GM23338 (cell line): ENCODE measurements around the gene SMAD3. TPM values are rescaled to one million over a fixed set of nuclear protein-coding genes. Genes with fewer than 3 reads are reported as not detected.

ENCODE experiments used
- ATAC-seq: fragments of 200-7000 bp; cut with Tn5 transposase; 3 replicates; pipeline ENCODE4 v1.9.1; 2020
- DNase-seq: peaks from one replicate; pipeline ENCODE4 v3.0.0-alpha.2; 2015; ENCODE audit warnings: low spot score
- H2AFZ ChIP-seq: fragments of 200-600 bp; sonication (generic); 2 replicates; pipeline ENCODE4 v1.8.0; 2016; ENCODE audit warnings: antibody characterized with exemption, mild to moderate bottlenecking, moderate library complexity
- H3F3A ChIP-seq: fragments of 200-600 bp; sonication (generic); replicated peaks from 2 replicates; pipeline ENCODE4 v1.8.0; 2017; ENCODE audit warnings: antibody characterized with exemption, mixed run types, low read depth
- H3K27ac ChIP-seq: fragments of 200-600 bp; sonication (generic); 2 replicates; pipeline ENCODE4 v1.6.1; 2016; ENCODE audit warnings: low read depth
- H3K27me3 ChIP-seq: fragments of 200-600 bp; sonication (generic); 2 replicates; pipeline ENCODE4 v1.8.0; 2016; ENCODE audit warnings: mild to moderate bottlenecking, mixed run types, moderate library complexity; ENCODE audit not compliant: insufficient read depth
- H3K36me3 ChIP-seq: fragments of 200-600 bp; sonication (generic); 2 replicates; pipeline ENCODE4 v1.8.0; 2016; ENCODE audit warnings: mild to moderate bottlenecking; ENCODE audit not compliant: insufficient read depth
- H3K4me1 ChIP-seq: fragments of 200-600 bp; sonication (generic); 2 replicates; pipeline ENCODE4 v1.8.0; 2016; ENCODE audit warnings: mild to moderate bottlenecking, moderate library complexity; ENCODE audit not compliant: insufficient read depth
- H3K4me2 ChIP-seq: fragments of 200-600 bp; sonication (generic); 2 replicates; pipeline ENCODE4 v1.7.1; 2017; ENCODE audit warnings: mixed run types
- H3K4me3 ChIP-seq: fragments of 200-600 bp; sonication (generic); 2 replicates; pipeline ENCODE4 v1.6.1; 2016; ENCODE audit warnings: mixed run types
- H3K79me2 ChIP-seq: fragments of 200-600 bp; sonication (generic); replicated peaks from 2 replicates; pipeline ENCODE4 v1.8.0; 2017; ENCODE audit warnings: mild to moderate bottlenecking; ENCODE audit not compliant: insufficient read depth
- H3K9me2 ChIP-seq: fragments of 200-600 bp; sonication (generic); 2 replicates; pipeline ENCODE4 v1.8.0; 2017; ENCODE audit not compliant: insufficient read depth
- H4K20me1 ChIP-seq: fragments of 200-600 bp; sonication (generic); replicated peaks from 2 replicates; pipeline ENCODE4 v1.8.0; 2017; ENCODE audit warnings: mild to moderate bottlenecking; ENCODE audit not compliant: insufficient read depth
- H3K27ac Mint-ChIP-seq: 2 replicates; pipeline ENCODE4 v1.8.0; 2020; ENCODE audit warnings: inconsistent platforms, mild to moderate bottlenecking, moderate library complexity, mixed read lengths
- H3K27me3 Mint-ChIP-seq: 3 replicates; pipeline ENCODE4 v1.8.0; 2022; ENCODE audit warnings: low read depth, mild to moderate bottlenecking, moderate library complexity, mixed read lengths, inconsistent platforms; ENCODE audit not compliant: insufficient read depth, poor library complexity
- H3K36me3 Mint-ChIP-seq: 3 replicates; pipeline ENCODE4 v1.8.0; 2021; ENCODE audit warnings: low read depth, mild to moderate bottlenecking, inconsistent platforms, moderate library complexity, mixed read lengths
- H3K4me1 Mint-ChIP-seq: 3 replicates; pipeline ENCODE4 v1.8.0; 2020; ENCODE audit warnings: mild to moderate bottlenecking, inconsistent platforms, mixed read lengths
- H3K4me3 Mint-ChIP-seq: 3 replicates; pipeline ENCODE4 v1.8.0; 2021; ENCODE audit warnings: moderate library complexity, mild to moderate bottlenecking, inconsistent platforms, mixed read lengths
- H3K9me3 Mint-ChIP-seq: 3 replicates; pipeline ENCODE4 v1.8.0; 2020; ENCODE audit warnings: moderate library complexity, mild to moderate bottlenecking, inconsistent platforms, mixed read lengths
- CREB1 ChIP-seq: fragments of 250-450 bp; sonication (Bioruptor Pico); IDR thresholded peaks from 2 replicates; pipeline ENCODE4 v1.5.0; 2020; ENCODE audit warnings: low read depth, mild to moderate bottlenecking, moderate library complexity
- CTCF ChIP-seq, 2 experiments: fragments of 200-600 bp in 1 of 2; sonication (generic) in 1 of 2; conservative IDR thresholded peaks; 2 replicates each; pipeline versions ENCODE4 v1.5.1 to v1.6.1; 2016 to 2017; ENCODE audit warnings: antibody characterized with exemption in 2 of 2, low read depth in 2 of 2, mild to moderate bottlenecking in 2 of 2, moderate library complexity in 1 of 2
- ETS1 ChIP-seq: IDR thresholded peaks from 2 replicates; pipeline ENCODE4 v1.6.1; 2016; ENCODE audit warnings: antibody characterized with exemption
- EZH2 ChIP-seq: fragments of 200-600 bp; sonication (generic); IDR thresholded peaks from one replicate; pipeline ENCODE4 v1.8.0; 2017; ENCODE audit warnings: antibody characterized with exemption, mild to moderate bottlenecking, low read depth; ENCODE audit not compliant: unreplicated experiment
- EZH2phosphoT487 ChIP-seq: fragments of 200-600 bp; sonication (generic); IDR thresholded peaks from one replicate; pipeline ENCODE4 v1.8.1; 2018; ENCODE audit warnings: antibody characterized with exemption; ENCODE audit not compliant: unreplicated experiment
- JUNB ChIP-seq: IDR thresholded peaks from one replicate; pipeline ENCODE4 v1.6.1; 2016; ENCODE audit warnings: antibody characterized with exemption; ENCODE audit not compliant: unreplicated experiment
- NANOG ChIP-seq: IDR thresholded peaks from 2 replicates; pipeline ENCODE4 v1.6.1; 2016; ENCODE audit warnings: antibody characterized with exemption, borderline replicate concordance
- POLR2AphosphoS5 ChIP-seq: IDR thresholded peaks from 2 replicates; pipeline ENCODE4 v1.6.1; 2016; ENCODE audit warnings: antibody characterized with exemption, low read depth
- REST ChIP-seq: IDR thresholded peaks from one replicate; pipeline ENCODE4 v1.6.1; 2018; ENCODE audit warnings: antibody characterized with exemption; ENCODE audit not compliant: unreplicated experiment
- STAT1 ChIP-seq: IDR thresholded peaks from one replicate; pipeline ENCODE4 v1.6.1; 2016; ENCODE audit warnings: antibody characterized with exemption; ENCODE audit not compliant: unreplicated experiment
- ZNF114 ChIP-seq: fragments of 250-450 bp; sonication (Bioruptor Pico); IDR thresholded peaks from 2 replicates; pipeline ENCODE4 v1.5.0; 2020; ENCODE audit warnings: mild to moderate bottlenecking, moderate library complexity
- ZNF331 ChIP-seq: fragments of 250-450 bp; sonication (Bioruptor Pico); IDR thresholded peaks from 2 replicates; pipeline ENCODE4 v1.5.0; 2020; ENCODE audit warnings: low read depth, mild to moderate bottlenecking, moderate library complexity
- polyA plus RNA-seq: library from polyadenylated mRNA; unstranded; fragments of >200 nt; fragmentation: Nextera tagmentation; extraction: Ambion mirVana; gene quantifications from 2 replicates; pipeline ENCODE4 v1.2.1, GENCODE V29; 2016
- total RNA-seq: library from RNA; depleted of rRNA; stranded (reverse); fragments of >200 nt; shearing (Covaris generic); gene quantifications from 2 replicates; pipeline ENCODE4 v1.2.3, GENCODE V29; 2014

SMAD3 gene
- total and polyA plus RNA-seq, 2 experiments from 2014 or later: 4.9 to 11.6 TPM

- TF ChIP-seq CTCF (conservative IDR thresholded peaks at IDR 0.05; ENCODE audit: low read depth in 2 of 2): no peak
- no peak for TF ChIP-seq ZNF331 (CRISPR knock-in tag)
- TF ChIP-seq STAT1: no peak
- TF ChIP-seq ETS1: no peak
- TF ChIP-seq POLR2AphosphoS5: no peak
- no peak for TF ChIP-seq EZH2
- TF ChIP-seq ZNF114 (CRISPR knock-in tag): no peak
- TF ChIP-seq CREB1: no peak
- no peak for TF ChIP-seq JUNB
- no peak for TF ChIP-seq REST
Observed at GRCh38 chr15:67087507-67088172, 22.2 kb downstream of the SMAD3 start (continued).

- ATAC-seq: no peak
- peaks cover 34% of the 10 kb centered on the region for H3K4me1 ChIP-seq
- TF ChIP-seq CREB1 (no peak), REST (no peak), ETS1 (no peak), EZH2phosphoT487 (no peak), NANOG (no peak)
Observed at GRCh38 chr15:67089217-67090193, 24.1 kb downstream of the SMAD3 start.

More at GRCh38 chr15:67089217-67090193, 24.1 kb downstream of the SMAD3 start:
- no peaks in the 10 kb centered on the region for H3K9me3 Mint-ChIP-seq
- peaks cover 70% of the 10 kb centered on the region for H3K4me1 Mint-ChIP-seq
- DNase-seq: no peak
- peaks cover 40% of the 10 kb centered on the region for H3K79me2 ChIP-seq
- no peak overlapping the region for H3K4me3 Mint-ChIP-seq
- H3K36me3 ChIP-seq: peaks cover 4% of the 10 kb centered on the region; the same call in 1 of the 2 replicates
- no peaks in the 10 kb centered on the region for H3K9me2 ChIP-seq
- no peaks in the 10 kb centered on the region; the same call in 1 of the 2 replicates for H4K20me1 ChIP-seq
- no peak overlapping the region for H3K27ac ChIP-seq
- no peak overlapping the region for H2AFZ ChIP-seq
- H3K36me3 Mint-ChIP-seq: no peaks in the 10 kb centered on the region
- H3K27me3 Mint-ChIP-seq: peaks cover 6% of the 10 kb centered on the region
- H3F3A ChIP-seq: no peaks in the 10 kb centered on the region
- no peak overlapping the region; the same call in 1 of the 2 replicates for H3K27ac Mint-ChIP-seq
- no peak overlapping the region for H3K4me2 ChIP-seq
- H3K4me3 ChIP-seq: no peak overlapping the region
- H3K27me3 ChIP-seq: no peaks in the 10 kb centered on the region
